NCI-H345 treated with DMSO at 0.1 percent for 48 hours (cell line): Measurements from ENCODE around the gene ZNF672.
"Not testable (repeated sequence)": the region's sequence is repeated elsewhere in the genome, so short reads cannot be mapped to it uniquely, and the experiment has no call there.

Source experiments
- DNase-seq: peaks from one replicate; lab custom pipeline; 2025; ENCODE audit not compliant: unreplicated experiment; lab: John Stamatoyannopoulos, UW

ZNF672 gene

GRCh38 chr1:248837781-248838356 is at the start of gene ZNF672:
ZNF672 (plus strand) TSS chr1:248838224; CDS start chr1:248847275, 9,051 bp downstream.
- peak; percentile 96 for DNase-seq

- DNase-seq = no peak
Observed at GRCh38 chr1:248788327-248788726, 49.7 kb upstream of the ZNF672 start.

GRCh38 chr1:248789337-248789736 is 48.7 kb upstream of the ZNF672 start:
- not testable (repeated sequence) for DNase-seq

GRCh38 chr1:248790456-248790855 is 47.6 kb upstream of the ZNF672 start:
- no peak for DNase-seq

- DNase-seq = no peak
Observed at GRCh38 chr1:248791010-248791409, 47.0 kb upstream of the ZNF672 start.

GRCh38 chr1:248792342-248792741 is 45.7 kb upstream of the ZNF672 start:
- DNase-seq = no peak

GRCh38 chr1:248793592-248793991 is 44.4 kb upstream of the ZNF672 start:
- no peak for DNase-seq

GRCh38 chr1:248794663-248795062 is 43.4 kb upstream of the ZNF672 start:
- DNase-seq = not testable (repeated sequence)

- DNase-seq = no peak
Observed at GRCh38 chr1:248798791-248799190, 39.2 kb upstream of the ZNF672 start.

GRCh38 chr1:248800459-248800858 is 37.6 kb upstream of the ZNF672 start:
- no peak for DNase-seq

- no peak for DNase-seq
Observed at GRCh38 chr1:248802454-248802853, 35.6 kb upstream of the ZNF672 start.

- DNase-seq = not testable (repeated sequence)
Observed at GRCh38 chr1:248803501-248803900, 34.5 kb upstream of the ZNF672 start.

GRCh38 chr1:248804771-248805681 is 33.0 kb upstream of the ZNF672 start:
- DNase-seq = no peak

GRCh38 chr1:248805876-248806275 is 32.1 kb upstream of the ZNF672 start:
- no peak for DNase-seq

GRCh38 chr1:248807067-248807737 is 30.8 kb upstream of the ZNF672 start:
- no peak for DNase-seq

- DNase-seq = no peak
Observed at GRCh38 chr1:248808876-248809275, 29.1 kb upstream of the ZNF672 start.

- DNase-seq = no peak
Observed at GRCh38 chr1:248810000-248810726, 27.9 kb upstream of the ZNF672 start.

- DNase-seq = no peak
Observed at GRCh38 chr1:248810727-248811513, 27.1 kb upstream of the ZNF672 start.

- no peak for DNase-seq
Observed at GRCh38 chr1:248811514-248812490, 26.2 kb upstream of the ZNF672 start.
